Gastrocnemius medialis (tissue), 4 donors: ENCODE results near the gene JAK3. TPM values are rescaled to one million over a fixed set of nuclear protein-coding genes. Genes with fewer than 3 reads are reported as not detected.

Source experiments
- ATAC-seq, 2 donors: fragments of 150-250 bp; one replicate each; pipeline ENCODE4 v1.9.1; 2016
- DNase-seq, 2 donors: peaks; one replicate each; pipeline ENCODE4 v3.0.0-alpha.2; 2019
- H3K27ac ChIP-seq, 4 donors: fragments of 200-600 bp; sonication (generic); 1 replicate in 1 of 4; 2 replicates in 3 of 4; pipeline ENCODE4 v1.5.1; 2016 to 2018; ENCODE audit warnings: mild to moderate bottlenecking in 2 of 4, moderate library complexity in 1 of 4
- H3K27me3 ChIP-seq, 3 donors: fragments of 200-600 bp; sonication (generic) in 2 of 3; 1 replicate in 1 of 3; 2 replicates in 2 of 3; pipeline versions ENCODE4 v1.5.1 to v1.6.0; 2016 to 2019; ENCODE audit warnings: mild to moderate bottlenecking in 1 of 3, moderate library complexity in 1 of 3
- H3K36me3 ChIP-seq, 2 donors: fragments of 200-600 bp; sonication (generic) in 1 of 2; one replicate each; pipeline ENCODE4 v1.5.1; 2017 to 2018
- H3K4me1 ChIP-seq, 2 donors: fragments of 200-600 bp; sonication (generic) in 1 of 2; one replicate each; pipeline ENCODE4 v1.5.1; 2016 to 2017; ENCODE audit warnings: mild to moderate bottlenecking in 2 of 2
- H3K4me3 ChIP-seq, 4 donors: fragments of 200-600 bp; sonication (generic) in 3 of 4; 1 replicate in 1 of 4; 2 replicates in 3 of 4; pipeline ENCODE4 v1.5.1; 2016 to 2019; ENCODE audit warnings: mild to moderate bottlenecking in 2 of 4
- H3K9me3 ChIP-seq, 3 donors: fragments of 200-600 bp; sonication (generic) in 2 of 3; 1 replicate in 1 of 3; 2 replicates in 2 of 3; pipeline ENCODE4 v1.5.1; 2016 to 2019
- POLR2A ChIP-seq, 2 donors: fragments of 450-650 bp; IDR thresholded peaks; one replicate each; pipeline ENCODE4 v1.6.1; 2017; ENCODE audit warnings: antibody characterized with exemption in 2 of 2, mild to moderate bottlenecking in 2 of 2, moderate library complexity in 2 of 2
- in situ Hi-C, 4 donors: fragments of 200-750 bp; cut with MboI; loops; one replicate each; pipeline versions ENCODE4 v1.15.0 to v1.8.0; 2017; ENCODE audit warnings: low sequenced_read_pairs in 4 of 4
- intact Hi-C: fragments of 100-400 bp; cut with DNase I; formaldehyde crosslinking; loops from one replicate; pipeline ENCODE4 v1.15.1; 2023; ENCODE audit warnings: low total_unique reads
- total RNA-seq, 4 donors: library from RNA; depleted of rRNA; stranded (reverse); fragments of >200 nt; gene quantifications; one replicate each; pipeline versions ENCODE4 v1.1.0 to v1.2.3, GENCODE V29; 2016
- TF ChIP-seq, protein P1 (sequence below), 5 experiments: fragments of 450-650 bp in 3 of 5; fragments of 200-600 bp in 2 of 5; sonication (generic) in 2 of 5; IDR thresholded peaks in 4 of 5; conservative IDR thresholded peaks in 1 of 5; 1 replicate in 4 of 5; 2 replicates in 1 of 5; pipeline ENCODE4 v1.5.1; 2016 to 2019; ENCODE audit warnings: antibody characterized with exemption in 5 of 5, mild to moderate bottlenecking in 3 of 5, moderate library complexity in 3 of 5

JAK3 gene
- total RNA-seq, 4 donors from 2014 or later, result 0.55 to 1.6 (median 1.2) TPM

DNA sequence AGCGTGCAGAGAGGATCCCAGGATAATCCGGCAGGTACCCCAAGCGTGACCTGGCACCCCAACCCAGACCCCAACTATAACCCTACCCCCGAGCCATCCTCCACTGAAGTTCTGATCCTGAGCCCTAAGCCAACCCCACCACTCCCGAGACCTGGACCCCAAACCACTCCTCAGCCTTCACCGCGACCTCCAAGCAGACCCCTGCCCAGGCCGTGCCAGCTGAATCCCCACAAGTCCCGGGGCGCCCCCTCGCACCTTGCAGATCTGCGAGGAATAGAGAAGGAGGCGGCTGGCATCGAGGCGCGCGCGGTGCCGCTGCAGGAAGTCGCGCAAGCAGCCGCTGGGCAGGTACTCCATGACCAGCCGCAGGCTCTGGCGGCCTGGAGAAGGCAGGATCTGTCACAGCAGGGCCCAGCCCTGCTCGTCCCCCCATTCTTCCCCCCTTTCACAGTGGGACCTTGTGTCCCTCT, 16.3 kb downstream of the JAK3 start:
- Histone ChIP-seq H3K4me3 (no peak overlapping the region), H3K9me3 (no peaks in the 10 kb centered on the region), H3K27ac (no peak overlapping the region), H3K36me3 (no peaks in the 10 kb centered on the region), H3K4me1 (no peaks in the 10 kb centered on the region), H3K27me3 (peaks cover 42 to 59% (median 50%) of the 10 kb centered on the region in 3 donors)
- in situ Hi-C loops (no loop called here), intact Hi-C loops (no loop called here)
- TF ChIP-seq, protein P1, sequence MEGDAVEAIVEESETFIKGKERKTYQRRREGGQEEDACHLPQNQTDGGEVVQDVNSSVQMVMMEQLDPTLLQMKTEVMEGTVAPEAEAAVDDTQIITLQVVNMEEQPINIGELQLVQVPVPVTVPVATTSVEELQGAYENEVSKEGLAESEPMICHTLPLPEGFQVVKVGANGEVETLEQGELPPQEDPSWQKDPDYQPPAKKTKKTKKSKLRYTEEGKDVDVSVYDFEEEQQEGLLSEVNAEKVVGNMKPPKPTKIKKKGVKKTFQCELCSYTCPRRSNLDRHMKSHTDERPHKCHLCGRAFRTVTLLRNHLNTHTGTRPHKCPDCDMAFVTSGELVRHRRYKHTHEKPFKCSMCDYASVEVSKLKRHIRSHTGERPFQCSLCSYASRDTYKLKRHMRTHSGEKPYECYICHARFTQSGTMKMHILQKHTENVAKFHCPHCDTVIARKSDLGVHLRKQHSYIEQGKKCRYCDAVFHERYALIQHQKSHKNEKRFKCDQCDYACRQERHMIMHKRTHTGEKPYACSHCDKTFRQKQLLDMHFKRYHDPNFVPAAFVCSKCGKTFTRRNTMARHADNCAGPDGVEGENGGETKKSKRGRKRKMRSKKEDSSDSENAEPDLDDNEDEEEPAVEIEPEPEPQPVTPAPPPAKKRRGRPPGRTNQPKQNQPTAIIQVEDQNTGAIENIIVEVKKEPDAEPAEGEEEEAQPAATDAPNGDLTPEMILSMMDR (IDR thresholded peaks at IDR 0.05 in 4 of 5, conservative IDR thresholded peaks at IDR 0.05 in 1 of 5), result no peak
- no peak for TF ChIP-seq POLR2A (IDR thresholded peaks at IDR 0.05)
- ATAC-seq (no peak), DNase-seq (no peak)

DNA sequence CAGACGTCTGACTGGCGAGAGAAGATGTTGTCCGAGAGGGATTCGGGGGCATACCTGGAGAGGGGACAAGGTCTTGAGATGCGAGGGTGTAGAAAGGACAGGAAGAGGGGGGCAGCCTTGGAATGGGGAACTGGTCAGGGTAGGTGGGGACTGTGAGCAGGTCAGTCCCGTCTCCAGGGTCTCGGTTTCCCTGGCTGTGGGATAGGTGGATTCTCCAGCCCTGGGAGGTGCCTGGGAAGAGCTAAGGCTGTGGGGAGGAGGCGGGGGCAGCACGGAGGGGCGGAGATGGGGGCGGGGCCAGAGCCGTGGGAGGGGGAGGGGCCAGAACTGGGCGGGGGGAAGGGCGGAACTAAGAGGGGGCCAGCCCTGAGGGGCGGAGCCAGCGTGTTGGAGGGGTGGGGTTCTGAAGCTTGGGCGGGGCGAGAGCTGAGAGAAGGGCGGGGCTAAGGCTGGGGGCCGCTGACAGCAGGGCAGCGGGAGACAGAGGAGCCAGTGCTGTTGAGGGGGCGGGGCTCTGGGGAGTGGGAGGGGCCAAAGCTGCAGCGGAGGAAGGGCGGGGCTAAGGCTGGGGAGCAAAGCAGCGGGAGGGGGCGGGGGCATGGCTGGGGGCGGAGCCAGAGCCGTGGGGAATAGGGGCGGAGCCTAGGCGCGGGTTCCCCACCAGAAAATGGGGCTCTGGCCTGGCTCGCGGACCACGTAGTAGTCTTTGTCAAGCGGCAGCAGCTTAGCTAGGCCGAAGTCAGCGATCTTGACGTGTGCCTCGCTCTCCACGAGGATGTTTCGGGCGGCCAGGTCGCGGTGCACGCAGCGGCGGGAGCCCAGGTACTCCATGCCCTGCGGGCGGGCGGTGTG, 17.0 kb downstream of the JAK3 start:
- no peak overlapping the region for H3K4me3 ChIP-seq
- H3K4me1 ChIP-seq, result no peaks in the 10 kb centered on the region
- H3K9me3 ChIP-seq, result no peaks in the 10 kb centered on the region
- TF ChIP-seq, protein P1 (IDR thresholded peaks at IDR 0.05 in 4 of 5, conservative IDR thresholded peaks at IDR 0.05 in 1 of 5), result no peak
- TF ChIP-seq POLR2A (IDR thresholded peaks at IDR 0.05), result no peak
- in situ Hi-C loops, result no loop called here
- intact Hi-C loops, result no loop called here
- peak in 1 of 2 donors; percentile 18 for DNase-seq
- peak; percentile 33 to 36 for ATAC-seq
- H3K36me3 ChIP-seq, result no peaks in the 10 kb centered on the region
- H3K27me3 ChIP-seq, result peaks cover 41 to 62% (median 51%) of the 10 kb centered on the region in 3 donors
- H3K27ac ChIP-seq, result no peak overlapping the region

DNA sequence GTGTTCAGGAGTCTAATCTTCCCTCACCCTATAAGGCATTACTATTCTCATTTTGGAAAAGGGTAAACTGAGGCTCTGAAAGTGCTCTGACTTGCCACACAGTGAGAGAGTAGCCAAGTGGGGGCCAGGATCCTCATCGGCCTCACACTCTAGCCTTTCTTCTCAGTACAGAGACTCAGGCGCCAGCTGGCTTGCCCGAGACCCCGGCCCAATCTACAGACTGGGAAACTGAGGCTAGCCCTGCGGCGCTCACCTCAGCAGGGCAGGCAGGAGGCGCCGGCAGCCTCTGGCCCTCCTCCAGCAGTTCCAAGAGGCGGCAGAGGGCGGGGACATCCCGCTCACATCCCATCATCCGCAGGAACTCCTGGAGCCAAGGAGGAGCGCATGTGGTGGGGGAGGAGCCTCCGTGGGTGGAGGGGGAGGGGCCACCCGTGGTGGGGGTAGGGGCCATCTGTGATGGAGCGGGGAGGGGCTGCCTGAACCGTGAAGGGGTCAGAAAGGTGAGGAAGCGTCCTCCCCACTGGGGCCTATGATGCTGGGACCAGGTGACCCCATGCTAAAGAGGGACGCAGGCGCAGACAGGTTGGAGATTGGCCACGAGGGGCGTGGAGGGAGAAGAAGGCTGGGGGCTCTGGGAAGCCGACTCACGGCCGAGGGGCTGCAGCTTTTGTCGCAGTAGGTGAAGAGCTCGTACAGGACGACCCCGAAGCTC, 17.8 kb downstream of the JAK3 start:
- no peaks in the 10 kb centered on the region for H3K4me1 ChIP-seq
- H3K36me3 ChIP-seq, result no peaks in the 10 kb centered on the region
- in situ Hi-C loops (no loop called here), intact Hi-C loops (no loop called here)
- TF ChIP-seq, protein P1 (IDR thresholded peaks at IDR 0.05 in 4 of 5, conservative IDR thresholded peaks at IDR 0.05 in 1 of 5), result no peak
- no peak for TF ChIP-seq POLR2A (IDR thresholded peaks at IDR 0.05)
- ATAC-seq, result no peak
- H3K9me3 ChIP-seq, result no peaks in the 10 kb centered on the region
- peaks cover 39 to 60% (median 56%) of the 10 kb centered on the region in 3 donors for H3K27me3 ChIP-seq
- no peak overlapping the region for H3K27ac ChIP-seq
- no peak for DNase-seq
- no peak overlapping the region for H3K4me3 ChIP-seq

DNA sequence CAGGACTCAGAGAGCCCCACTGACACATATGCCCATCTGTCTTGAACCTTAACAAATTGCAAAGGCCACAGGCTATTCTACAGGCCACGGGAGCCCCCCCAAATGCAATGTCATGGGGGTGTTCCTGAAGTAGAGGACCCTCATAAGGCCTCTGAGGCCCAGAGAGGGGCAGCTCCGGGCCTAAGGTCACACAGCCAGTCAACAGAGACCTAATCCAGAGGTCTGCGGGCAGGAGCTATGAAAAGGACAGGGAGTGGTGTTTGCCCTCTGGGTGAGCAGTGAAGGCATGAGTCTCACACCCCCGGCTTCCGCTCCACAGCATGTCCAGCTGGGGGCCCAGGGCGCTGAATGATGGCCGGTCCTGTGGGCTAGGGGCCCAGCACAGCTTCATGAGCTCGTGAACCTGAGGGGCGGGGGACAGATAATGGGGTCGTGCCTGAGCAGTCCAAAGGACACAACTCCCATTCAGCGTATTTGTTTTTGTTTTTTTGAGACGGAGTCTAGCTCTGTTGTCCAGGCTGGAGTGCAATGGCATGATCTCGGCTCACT, 21.2 kb downstream of the JAK3 start:
- H3K9me3 ChIP-seq, result no peaks in the 10 kb centered on the region
- in situ Hi-C loops, result no loop called here
- H3K27me3 ChIP-seq, result peaks cover 32 to 51% (median 42%) of the 10 kb centered on the region in 3 donors

More for the DNA sequence above, 21.2 kb downstream of the JAK3 start:
- TF ChIP-seq, protein P1 (IDR thresholded peaks at IDR 0.05 in 4 of 5, conservative IDR thresholded peaks at IDR 0.05 in 1 of 5), result no peak
- H3K36me3 ChIP-seq, result no peaks in the 10 kb centered on the region
- no peak overlapping the region for H3K4me3 ChIP-seq
- H3K4me1 ChIP-seq, result no peaks in the 10 kb centered on the region
- ATAC-seq, result no peak
- H3K27ac ChIP-seq, result no peak overlapping the region
- intact Hi-C loops, result no loop called here
- DNase-seq, result no peak
